ENCODE measurements around the gene ENOX1.

The ENOX1 gene

GRCh38 chr13:43608400-43609137 lies 178.2 kb downstream of the ENOX1 start:
- DNase-seq (ENCODE audit: low spot score) = no peak

GRCh38 chr13:43597599-43597945 lies 189.2 kb downstream of the ENOX1 start:
- DNase-seq (ENCODE audit: low spot score) = no peak

GRCh38 chr13:43596924-43597598 lies 189.7 kb downstream of the ENOX1 start:
- DNase-seq (ENCODE audit: low spot score) = no peak

- DNase-seq (ENCODE audit: low spot score) = no peak
Measured at GRCh38 chr13:43596006-43596405, 190.8 kb downstream of the ENOX1 start.

GRCh38 chr13:43587376-43587775 lies 199.4 kb downstream of the ENOX1 start:
- no peak for DNase-seq (ENCODE audit: low spot score)

GRCh38 chr13:43584751-43585150 lies 202.0 kb downstream of the ENOX1 start:
- no peak for DNase-seq (ENCODE audit: low spot score)

- DNase-seq (ENCODE audit: low spot score) = no peak
Measured at GRCh38 chr13:43583321-43583720, 203.5 kb downstream of the ENOX1 start.

GRCh38 chr13:43580280-43580679 lies 206.5 kb downstream of the ENOX1 start:
- DNase-seq (ENCODE audit: low spot score) = no peak

GRCh38 chr13:43579321-43579720 lies 207.5 kb downstream of the ENOX1 start:
- no peak for DNase-seq (ENCODE audit: low spot score)

GRCh38 chr13:43574605-43575004 lies 212.2 kb downstream of the ENOX1 start:
- DNase-seq (ENCODE audit: low spot score) = no peak

- no peak for DNase-seq (ENCODE audit: low spot score)
Measured at GRCh38 chr13:43573802-43574514, 212.8 kb downstream of the ENOX1 start.

GRCh38 chr13:43573361-43573740 lies 213.4 kb downstream of the ENOX1 start:
- no peak for DNase-seq (ENCODE audit: low spot score)

- DNase-seq (ENCODE audit: low spot score) = no peak
Measured at GRCh38 chr13:43572656-43573360, 214.0 kb downstream of the ENOX1 start.

- DNase-seq (ENCODE audit: low spot score) = no peak
Measured at GRCh38 chr13:43569658-43570057, 217.1 kb downstream of the ENOX1 start.

GRCh38 chr13:43567608-43568007 lies 219.2 kb downstream of the ENOX1 start:
- DNase-seq (ENCODE audit: low spot score) = no peak

GRCh38 chr13:43564952-43565351 lies 221.8 kb downstream of the ENOX1 start:
- no peak for DNase-seq (ENCODE audit: low spot score)

- DNase-seq (ENCODE audit: low spot score) = no peak
Measured at GRCh38 chr13:43561081-43561480, 225.7 kb downstream of the ENOX1 start.

GRCh38 chr13:43558939-43559338 lies 227.8 kb downstream of the ENOX1 start:
- no peak for DNase-seq (ENCODE audit: low spot score)

- no peak for DNase-seq (ENCODE audit: low spot score)
Measured at GRCh38 chr13:43558326-43558725, 228.4 kb downstream of the ENOX1 start.

- DNase-seq (ENCODE audit: low spot score) = no peak
Measured at GRCh38 chr13:43555667-43556066, 231.1 kb downstream of the ENOX1 start.

GRCh38 chr13:43551897-43552456 lies 234.8 kb downstream of the ENOX1 start:
- no peak for DNase-seq (ENCODE audit: low spot score)

- no peak for DNase-seq (ENCODE audit: low spot score)
Measured at GRCh38 chr13:43546816-43547215, 240.0 kb downstream of the ENOX1 start.
